Mesangial cell (primary cell): ENCODE data around the gene PCDH11Y. TPM values are rescaled to one million over a fixed set of nuclear protein-coding genes. Genes with fewer than 3 reads are reported as not detected.

Experiments
- total RNA-seq: library from RNA; depleted of rRNA; stranded (reverse); fragments of >200 nt; gene quantifications from 2 replicates; pipeline ENCODE4 v1.2.3, GENCODE V29; 2015

The PCDH11Y gene, protein sequence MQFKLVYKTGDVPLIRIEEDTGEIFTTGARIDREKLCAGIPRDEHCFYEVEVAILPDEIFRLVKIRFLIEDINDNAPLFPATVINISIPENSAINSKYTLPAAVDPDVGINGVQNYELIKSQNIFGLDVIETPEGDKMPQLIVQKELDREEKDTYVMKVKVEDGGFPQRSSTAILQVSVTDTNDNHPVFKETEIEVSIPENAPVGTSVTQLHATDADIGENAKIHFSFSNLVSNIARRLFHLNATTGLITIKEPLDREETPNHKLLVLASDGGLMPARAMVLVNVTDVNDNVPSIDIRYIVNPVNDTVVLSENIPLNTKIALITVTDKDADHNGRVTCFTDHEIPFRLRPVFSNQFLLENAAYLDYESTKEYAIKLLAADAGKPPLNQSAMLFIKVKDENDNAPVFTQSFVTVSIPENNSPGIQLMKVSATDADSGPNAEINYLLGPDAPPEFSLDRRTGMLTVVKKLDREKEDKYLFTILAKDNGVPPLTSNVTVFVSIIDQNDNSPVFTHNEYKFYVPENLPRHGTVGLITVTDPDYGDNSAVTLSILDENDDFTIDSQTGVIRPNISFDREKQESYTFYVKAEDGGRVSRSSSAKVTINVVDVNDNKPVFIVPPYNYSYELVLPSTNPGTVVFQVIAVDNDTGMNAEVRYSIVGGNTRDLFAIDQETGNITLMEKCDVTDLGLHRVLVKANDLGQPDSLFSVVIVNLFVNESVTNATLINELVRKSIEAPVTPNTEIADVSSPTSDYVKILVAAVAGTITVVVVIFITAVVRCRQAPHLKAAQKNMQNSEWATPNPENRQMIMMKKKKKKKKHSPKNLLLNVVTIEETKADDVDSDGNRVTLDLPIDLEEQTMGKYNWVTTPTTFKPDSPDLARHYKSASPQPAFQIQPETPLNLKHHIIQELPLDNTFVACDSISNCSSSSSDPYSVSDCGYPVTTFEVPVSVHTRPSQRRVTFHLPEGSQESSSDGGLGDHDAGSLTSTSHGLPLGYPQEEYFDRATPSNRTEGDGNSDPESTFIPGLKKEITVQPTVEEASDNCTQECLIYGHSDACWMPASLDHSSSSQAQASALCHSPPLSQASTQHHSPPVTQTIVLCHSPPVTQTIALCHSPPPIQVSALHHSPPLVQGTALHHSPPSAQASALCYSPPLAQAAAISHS (N-terminal part only)
- not detected in 2 replicates for total RNA-seq

DNA sequence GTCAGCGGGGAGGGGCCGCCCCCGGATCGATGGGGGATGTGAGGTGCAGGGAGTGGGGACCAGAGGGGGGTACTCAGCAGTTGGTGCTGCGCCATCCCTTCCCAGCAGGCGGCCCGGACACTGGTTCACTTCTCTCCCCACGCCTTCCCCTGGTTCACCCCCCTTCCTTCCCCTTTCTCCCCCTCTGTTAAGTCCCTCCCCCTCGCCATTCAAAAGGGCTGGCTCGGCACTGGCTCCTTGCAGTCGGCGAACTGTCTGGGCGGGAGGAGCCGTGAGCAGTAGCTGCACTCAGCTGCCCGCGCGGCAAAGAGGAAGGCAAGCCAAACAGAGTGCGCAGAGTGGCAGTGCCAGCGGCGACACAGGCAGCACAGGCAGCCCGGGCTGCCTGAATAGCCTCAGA, at the start of gene PCDH11Y:
TSS of gene PCDH11Y (plus strand) at position 240 of the 400 bp plus-strand sequence. CDS start 56,804 bp downstream, outside the sequence.

